ENCODE measurements around the gene IFT43.
A peak's percentile ranks its signal among the peaks of the same experiment; 100 is the strongest.

Gene IFT43

DNA sequence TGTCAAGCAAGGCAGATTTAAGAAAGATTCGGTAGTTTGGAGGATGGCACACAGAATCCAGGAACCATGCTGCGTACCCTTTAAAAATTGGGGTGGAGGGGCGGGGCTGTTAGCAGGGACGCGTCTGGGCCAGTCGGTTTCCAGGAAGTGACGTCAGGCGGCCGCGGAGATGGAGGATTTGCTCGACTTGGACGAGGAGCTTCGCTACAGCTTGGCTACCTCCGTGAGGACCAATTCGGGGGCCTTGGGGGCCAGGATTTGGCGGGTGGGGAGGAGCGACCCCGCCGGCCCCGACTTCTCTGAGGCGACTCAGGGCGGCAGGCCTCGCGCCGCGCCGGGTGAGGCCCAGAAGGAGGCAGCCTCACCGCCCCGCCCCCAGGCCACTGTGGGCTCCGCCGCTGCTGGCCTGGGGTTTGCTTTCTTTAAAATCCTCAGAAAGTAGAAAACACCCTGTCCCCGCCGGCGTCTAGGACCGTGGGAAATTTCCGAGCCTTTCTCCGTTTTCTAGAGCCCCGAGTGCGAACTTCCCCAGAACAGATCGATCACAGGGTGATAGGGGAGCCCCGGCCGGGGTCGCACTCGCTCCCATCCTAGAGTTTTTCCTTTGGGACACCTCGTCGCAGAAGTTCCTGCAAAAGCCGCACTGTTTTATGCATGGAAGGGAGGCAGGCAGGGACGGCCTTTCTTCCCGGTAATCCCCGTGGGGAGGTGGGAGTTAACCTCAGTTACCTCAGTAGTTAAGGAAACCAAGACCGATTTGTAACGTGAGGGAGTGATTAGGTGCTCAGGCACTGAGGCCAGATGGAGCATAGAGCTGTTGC, at the start of gene IFT43:
IFT43 (plus strand) TSS at position 146 of the 821 bp plus-strand sequence; CDS start at position 170, 24 bp downstream.
- peaks cover 8 to 14% of the 10 kb centered on the region in 2 donors for H3K36me3 ChIP-seq (ENCODE audit: control insufficient read depth in 2 of 2, insufficient read depth in 2 of 2, low read length in 2 of 2)
- H3K27ac ChIP-seq (ENCODE audit: low read length): peak within 1 kb of the TSS; percentile 77
- H3K4me1 ChIP-seq (ENCODE audit: control insufficient read depth, insufficient read depth, low read length): peaks cover 30% of the 10 kb centered on the region
- H3K27me3 ChIP-seq (ENCODE audit: control insufficient read depth in 1 of 2, insufficient read depth in 2 of 2, low read length in 2 of 2): no peaks in the 10 kb centered on the region
- peak within 1 kb of the TSS; percentile 85 to 91 for H3K4me3 ChIP-seq (ENCODE audit: low read length in 2 of 2)
- H3K9me3 ChIP-seq (ENCODE audit: control insufficient read depth in 2 of 2, low read length in 2 of 2): no peaks in the 10 kb centered on the region
- H3K9ac ChIP-seq (ENCODE audit: low read length in 2 of 2): peak within 1 kb of the TSS; percentile 85 to 86

DNA sequence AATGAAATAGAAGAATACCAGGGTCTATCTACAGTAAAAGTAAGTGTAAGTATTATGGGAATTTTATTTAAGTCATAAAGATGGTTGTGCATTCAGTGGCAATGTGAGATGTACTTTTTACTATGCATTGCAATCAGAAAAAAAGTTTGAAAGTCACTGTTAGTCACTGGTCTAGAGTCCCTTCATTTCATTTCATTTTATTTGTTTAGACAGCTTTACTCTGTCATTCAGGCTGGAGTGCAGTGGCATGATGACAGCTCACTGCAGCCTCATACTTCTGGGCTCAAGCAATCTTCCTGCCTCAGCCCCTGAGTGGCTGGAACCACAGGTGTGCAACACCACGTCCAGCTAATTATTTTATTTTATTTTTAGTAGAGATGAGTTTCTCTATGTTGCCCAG, 46.4 kb upstream of the IFT43 start:
- Histone ChIP-seq H3K4me3 (ENCODE audit: low read length in 2 of 2) (no peak overlapping the region), H3K9ac (ENCODE audit: low read length in 2 of 2) (no peak overlapping the region), H3K27ac (ENCODE audit: low read length) (no peak overlapping the region), H3K27me3 (ENCODE audit: control insufficient read depth in 1 of 2, insufficient read depth in 2 of 2, low read length in 2 of 2) (no peaks in the 10 kb centered on the region), H3K36me3 (ENCODE audit: control insufficient read depth in 2 of 2, insufficient read depth in 2 of 2, low read length in 2 of 2) (no peaks in the 10 kb centered on the region), H3K9me3 (ENCODE audit: control insufficient read depth in 2 of 2, low read length in 2 of 2) (no peaks in the 10 kb centered on the region), H3K4me1 (ENCODE audit: control insufficient read depth, insufficient read depth, low read length) (no peaks in the 10 kb centered on the region)

GRCh38 chr14:75941030-75941429, 44.5 kb upstream of the IFT43 start:
- Histone ChIP-seq H3K36me3 (ENCODE audit: control insufficient read depth in 2 of 2, insufficient read depth in 2 of 2, low read length in 2 of 2) (no peaks in the 10 kb centered on the region), H3K27ac (ENCODE audit: low read length) (no peak overlapping the region), H3K4me3 (ENCODE audit: low read length in 2 of 2) (no peak overlapping the region), H3K9me3 (ENCODE audit: control insufficient read depth in 2 of 2, low read length in 2 of 2) (no peaks in the 10 kb centered on the region), H3K9ac (ENCODE audit: low read length in 2 of 2) (no peak overlapping the region), H3K4me1 (ENCODE audit: control insufficient read depth, insufficient read depth, low read length) (no peaks in the 10 kb centered on the region), H3K27me3 (ENCODE audit: control insufficient read depth in 1 of 2, insufficient read depth in 2 of 2, low read length in 2 of 2) (no peaks in the 10 kb centered on the region)

DNA sequence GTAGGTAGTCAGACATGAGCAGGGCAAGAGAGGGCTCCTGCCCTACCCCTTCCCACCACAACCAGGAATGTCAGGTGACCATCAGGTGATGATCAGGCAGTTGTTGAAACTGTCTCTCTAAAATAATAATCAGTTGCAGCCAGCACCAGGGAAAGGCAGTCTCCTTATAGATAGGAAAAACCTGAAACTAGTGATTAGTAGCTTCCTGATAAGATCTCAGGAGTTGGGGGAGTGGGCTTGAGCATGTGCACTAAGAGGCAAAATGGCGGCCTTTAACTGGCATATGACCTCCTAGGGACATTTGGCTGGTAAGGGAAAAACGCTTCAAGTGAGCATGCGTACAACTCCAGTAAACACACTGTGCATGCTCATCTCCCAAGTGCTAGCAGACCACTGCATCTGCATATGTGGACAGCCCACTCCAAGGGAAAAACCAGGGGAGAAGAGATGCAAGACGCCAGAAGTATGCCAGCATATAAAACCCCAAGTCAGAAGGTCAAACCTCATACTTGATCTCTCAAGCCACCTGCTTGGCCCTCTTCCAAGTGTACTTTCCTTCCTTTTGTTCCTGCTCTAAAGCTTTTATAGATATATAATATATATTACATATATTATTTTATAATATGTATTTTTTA, 40.8 kb upstream of the IFT43 start:
- H3K4me1 ChIP-seq (ENCODE audit: control insufficient read depth, insufficient read depth, low read length): no peaks in the 10 kb centered on the region
- no peaks in the 10 kb centered on the region for H3K9me3 ChIP-seq (ENCODE audit: control insufficient read depth in 2 of 2, low read length in 2 of 2)
- H3K9ac ChIP-seq (ENCODE audit: low read length in 2 of 2): no peak overlapping the region
- H3K36me3 ChIP-seq (ENCODE audit: control insufficient read depth in 2 of 2, insufficient read depth in 2 of 2, low read length in 2 of 2): no peaks in the 10 kb centered on the region
- no peaks in the 10 kb centered on the region for H3K27me3 ChIP-seq (ENCODE audit: control insufficient read depth in 1 of 2, insufficient read depth in 2 of 2, low read length in 2 of 2)
- no peak overlapping the region for H3K27ac ChIP-seq (ENCODE audit: low read length)
- no peak overlapping the region for H3K4me3 ChIP-seq (ENCODE audit: low read length in 2 of 2)

- Histone ChIP-seq H3K27ac (ENCODE audit: low read length) (no peak overlapping the region), H3K4me3 (ENCODE audit: low read length in 2 of 2) (no peak overlapping the region), H3K36me3 (ENCODE audit: control insufficient read depth in 2 of 2, insufficient read depth in 2 of 2, low read length in 2 of 2) (no peaks in the 10 kb centered on the region), H3K9me3 (ENCODE audit: control insufficient read depth in 2 of 2, low read length in 2 of 2) (no peaks in the 10 kb centered on the region), H3K9ac (ENCODE audit: low read length in 2 of 2) (no peak overlapping the region), H3K4me1 (ENCODE audit: control insufficient read depth, insufficient read depth, low read length) (no peaks in the 10 kb centered on the region), H3K27me3 (ENCODE audit: control insufficient read depth in 1 of 2, insufficient read depth in 2 of 2, low read length in 2 of 2) (no peaks in the 10 kb centered on the region)
Observed at GRCh38 chr14:75946785-75947184, 38.8 kb upstream of the IFT43 start.

DNA sequence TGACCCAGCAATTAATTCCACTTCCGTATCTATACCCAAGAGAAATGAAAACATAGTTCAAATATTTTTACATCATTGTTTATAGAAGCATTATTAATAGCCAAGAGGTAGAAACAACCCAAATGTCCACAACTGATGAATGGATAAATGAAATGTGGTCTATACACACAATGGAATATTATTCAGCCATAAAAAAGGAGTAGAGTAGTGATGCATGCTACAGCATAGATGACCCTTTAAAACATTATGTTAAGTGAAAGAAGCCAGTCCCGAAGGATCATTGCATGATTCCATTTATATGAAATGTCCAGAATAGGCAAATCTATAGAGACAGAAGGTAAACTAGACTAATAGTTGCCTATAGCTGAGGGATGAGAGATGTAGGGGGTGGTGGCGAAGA, 33.1 kb upstream of the IFT43 start:
- H3K4me3 ChIP-seq (ENCODE audit: low read length in 2 of 2): no peak overlapping the region
- no peaks in the 10 kb centered on the region for H3K9me3 ChIP-seq (ENCODE audit: control insufficient read depth in 2 of 2, low read length in 2 of 2)
- H3K27me3 ChIP-seq (ENCODE audit: control insufficient read depth in 1 of 2, insufficient read depth in 2 of 2, low read length in 2 of 2): no peaks in the 10 kb centered on the region
- H3K9ac ChIP-seq (ENCODE audit: low read length in 2 of 2): no peak overlapping the region
- H3K4me1 ChIP-seq (ENCODE audit: control insufficient read depth, insufficient read depth, low read length): no peaks in the 10 kb centered on the region
- no peak overlapping the region for H3K27ac ChIP-seq (ENCODE audit: low read length)
- peaks cover 0 to 2% of the 10 kb centered on the region in 2 donors for H3K36me3 ChIP-seq (ENCODE audit: control insufficient read depth in 2 of 2, insufficient read depth in 2 of 2, low read length in 2 of 2)

- Histone ChIP-seq H3K9ac (ENCODE audit: low read length in 2 of 2) (no peak overlapping the region), H3K36me3 (ENCODE audit: control insufficient read depth in 2 of 2, insufficient read depth in 2 of 2, low read length in 2 of 2) (peaks cover 22 to 35% of the 10 kb centered on the region in 2 donors)
Observed at GRCh38 chr14:75959031-75959430, 26.5 kb upstream of the IFT43 start.

GRCh38 chr14:75960231-75960630, 25.3 kb upstream of the IFT43 start:
- Histone ChIP-seq H3K9ac (ENCODE audit: low read length in 2 of 2) (no peak overlapping the region), H3K27ac (ENCODE audit: low read length) (no peak overlapping the region), H3K4me1 (ENCODE audit: control insufficient read depth, insufficient read depth, low read length) (no peaks in the 10 kb centered on the region), H3K36me3 (ENCODE audit: control insufficient read depth in 2 of 2, insufficient read depth in 2 of 2, low read length in 2 of 2) (peaks cover 29 to 45% of the 10 kb centered on the region in 2 donors), H3K27me3 (ENCODE audit: control insufficient read depth in 1 of 2, insufficient read depth in 2 of 2, low read length in 2 of 2) (no peaks in the 10 kb centered on the region), H3K4me3 (ENCODE audit: low read length in 2 of 2) (no peak overlapping the region), H3K9me3 (ENCODE audit: control insufficient read depth in 2 of 2, low read length in 2 of 2) (no peaks in the 10 kb centered on the region)

More at GRCh38 chr14:75959031-75959430, 26.5 kb upstream of the IFT43 start:
- no peaks in the 10 kb centered on the region for H3K4me1 ChIP-seq (ENCODE audit: control insufficient read depth, insufficient read depth, low read length)
- H3K27me3 ChIP-seq (ENCODE audit: control insufficient read depth in 1 of 2, insufficient read depth in 2 of 2, low read length in 2 of 2): no peaks in the 10 kb centered on the region
- H3K27ac ChIP-seq (ENCODE audit: low read length): no peak overlapping the region
- H3K4me3 ChIP-seq (ENCODE audit: low read length in 2 of 2): no peak overlapping the region
- H3K9me3 ChIP-seq (ENCODE audit: control insufficient read depth in 2 of 2, low read length in 2 of 2): no peaks in the 10 kb centered on the region

DNA sequence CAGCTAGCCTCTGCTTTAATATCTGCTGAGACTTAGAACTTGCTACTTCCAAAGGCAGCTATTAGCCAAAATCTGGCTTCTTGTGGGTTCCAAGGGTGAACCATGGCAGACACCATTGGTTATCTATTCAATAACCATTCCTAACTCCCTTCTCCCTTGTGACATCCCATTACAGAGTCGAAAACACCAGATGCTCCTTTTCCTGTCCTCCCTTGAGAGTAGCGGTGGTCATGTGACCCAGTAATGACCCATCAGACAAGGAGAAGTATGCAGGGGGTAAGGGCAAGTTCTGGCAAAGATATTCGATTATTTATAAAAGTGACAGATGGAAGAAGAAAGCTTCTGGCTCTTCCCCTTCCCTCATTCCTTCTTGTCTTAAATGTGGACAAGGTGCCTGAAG, 23.9 kb upstream of the IFT43 start:
- Histone ChIP-seq H3K4me3 (ENCODE audit: low read length in 2 of 2) (no peak overlapping the region), H3K9ac (ENCODE audit: low read length in 2 of 2) (no peak overlapping the region), H3K4me1 (ENCODE audit: control insufficient read depth, insufficient read depth, low read length) (no peaks in the 10 kb centered on the region), H3K9me3 (ENCODE audit: control insufficient read depth in 2 of 2, low read length in 2 of 2) (no peaks in the 10 kb centered on the region), H3K27ac (ENCODE audit: low read length) (no peak overlapping the region), H3K27me3 (ENCODE audit: control insufficient read depth in 1 of 2, insufficient read depth in 2 of 2, low read length in 2 of 2) (no peaks in the 10 kb centered on the region), H3K36me3 (ENCODE audit: control insufficient read depth in 2 of 2, insufficient read depth in 2 of 2, low read length in 2 of 2) (peaks cover 39 to 56% of the 10 kb centered on the region in 2 donors)

- H3K36me3 ChIP-seq (ENCODE audit: control insufficient read depth in 2 of 2, insufficient read depth in 2 of 2, low read length in 2 of 2): peaks cover 39 to 57% of the 10 kb centered on the region in 2 donors
- H3K4me1 ChIP-seq (ENCODE audit: control insufficient read depth, insufficient read depth, low read length): no peaks in the 10 kb centered on the region
- H3K4me3 ChIP-seq (ENCODE audit: low read length in 2 of 2): no peak overlapping the region
- no peak overlapping the region for H3K27ac ChIP-seq (ENCODE audit: low read length)
- no peaks in the 10 kb centered on the region for H3K9me3 ChIP-seq (ENCODE audit: control insufficient read depth in 2 of 2, low read length in 2 of 2)
- H3K27me3 ChIP-seq (ENCODE audit: control insufficient read depth in 1 of 2, insufficient read depth in 2 of 2, low read length in 2 of 2): no peaks in the 10 kb centered on the region
- no peak overlapping the region for H3K9ac ChIP-seq (ENCODE audit: low read length in 2 of 2)
Observed at GRCh38 chr14:75967866-75968265, 17.7 kb upstream of the IFT43 start.

DNA sequence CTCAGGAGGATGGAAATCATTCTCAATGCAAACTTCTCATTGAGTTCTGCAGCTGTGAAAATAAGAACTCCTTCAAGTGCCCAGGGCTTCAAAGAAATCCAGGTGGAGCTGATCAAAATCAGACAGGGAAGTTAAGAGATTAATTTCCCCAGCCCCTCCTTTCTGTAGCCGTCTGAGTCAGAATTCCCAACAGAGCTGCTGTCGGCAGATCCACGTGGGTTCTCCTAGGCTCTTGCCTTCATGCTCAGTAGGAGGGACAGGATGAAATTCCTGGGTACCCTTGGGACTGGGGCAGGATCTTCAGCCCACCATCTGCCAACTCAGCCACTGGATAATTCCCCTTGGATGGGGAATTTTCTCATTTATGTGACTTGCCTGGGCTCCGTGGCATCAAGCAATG, 17.1 kb upstream of the IFT43 start:
- H3K36me3 ChIP-seq (ENCODE audit: control insufficient read depth in 2 of 2, insufficient read depth in 2 of 2, low read length in 2 of 2): peaks cover 36 to 51% of the 10 kb centered on the region in 2 donors
- H3K9me3 ChIP-seq (ENCODE audit: control insufficient read depth in 2 of 2, low read length in 2 of 2): no peaks in the 10 kb centered on the region
- no peak overlapping the region for H3K27ac ChIP-seq (ENCODE audit: low read length)
- H3K4me1 ChIP-seq (ENCODE audit: control insufficient read depth, insufficient read depth, low read length): no peaks in the 10 kb centered on the region
- H3K4me3 ChIP-seq (ENCODE audit: low read length in 2 of 2): no peak overlapping the region
- H3K9ac ChIP-seq (ENCODE audit: low read length in 2 of 2): no peak overlapping the region
- no peaks in the 10 kb centered on the region for H3K27me3 ChIP-seq (ENCODE audit: control insufficient read depth in 1 of 2, insufficient read depth in 2 of 2, low read length in 2 of 2)
